ENCODE data around the gene COP1.

The COP1 gene

GRCh38 chr1:176174108-176174507 is 33.0 kb downstream of the COP1 start:
- peaks cover 21% of the 10 kb centered on the region for H3K4me1 Mint-ChIP-seq
- no peak for ATAC-seq
- no peak overlapping the region for H3K27ac Mint-ChIP-seq
- no peaks in the 10 kb centered on the region for H3K9me3 Mint-ChIP-seq
- no peak overlapping the region for H3K4me3 Mint-ChIP-seq
- no peaks in the 10 kb centered on the region for H3K27me3 Mint-ChIP-seq
- peaks cover 51% of the 10 kb centered on the region for H3K36me3 Mint-ChIP-seq

GRCh38 chr1:176172215-176172614 is 34.9 kb downstream of the COP1 start:
- Mint-ChIP-seq H3K27me3 (no peaks in the 10 kb centered on the region), H3K9me3 (no peaks in the 10 kb centered on the region)

GRCh38 chr1:176167210-176167609 is 39.9 kb downstream of the COP1 start:
- Mint-ChIP-seq H3K4me3 (no peak overlapping the region), H3K27ac (no peak overlapping the region), H3K27me3 (no peaks in the 10 kb centered on the region), H3K9me3 (no peaks in the 10 kb centered on the region), H3K4me1 (no peaks in the 10 kb centered on the region), H3K36me3 (peaks cover 59% of the 10 kb centered on the region)
- no peak for ATAC-seq

More at GRCh38 chr1:176172215-176172614, 34.9 kb downstream of the COP1 start:
- Mint-ChIP-seq H3K4me1 (peaks cover 7% of the 10 kb centered on the region), H3K4me3 (no peak overlapping the region), H3K27ac (no peak overlapping the region), H3K36me3 (peaks cover 51% of the 10 kb centered on the region)
- no peak for ATAC-seq

- Mint-ChIP-seq H3K36me3 (peaks cover 68% of the 10 kb centered on the region), H3K4me3 (no peak overlapping the region), H3K27ac (no peak overlapping the region), H3K27me3 (no peaks in the 10 kb centered on the region), H3K4me1 (no peaks in the 10 kb centered on the region), H3K9me3 (no peaks in the 10 kb centered on the region)
- no peak for ATAC-seq
Observed at GRCh38 chr1:176165573-176165972, 41.5 kb downstream of the COP1 start.

- no peak for ATAC-seq
- Mint-ChIP-seq H3K36me3 (peaks cover 73% of the 10 kb centered on the region), H3K9me3 (peaks cover under 1% of the 10 kb centered on the region), H3K4me1 (no peaks in the 10 kb centered on the region), H3K4me3 (no peak overlapping the region), H3K27me3 (no peaks in the 10 kb centered on the region), H3K27ac (no peak overlapping the region)
Observed at GRCh38 chr1:176164014-176164678, 42.9 kb downstream of the COP1 start.

- Mint-ChIP-seq H3K36me3 (peaks cover 87% of the 10 kb centered on the region), H3K4me3 (no peak overlapping the region), H3K4me1 (peaks cover 8% of the 10 kb centered on the region), H3K27me3 (no peaks in the 10 kb centered on the region), H3K27ac (no peak overlapping the region), H3K9me3 (peaks cover 12% of the 10 kb centered on the region)
- ATAC-seq = no peak
Observed at GRCh38 chr1:176159993-176160392, 47.1 kb downstream of the COP1 start.

- Mint-ChIP-seq H3K4me3 (no peak overlapping the region), H3K36me3 (peaks cover 94% of the 10 kb centered on the region), H3K9me3 (peaks cover 14% of the 10 kb centered on the region), H3K4me1 (peaks cover 8% of the 10 kb centered on the region), H3K27ac (no peak overlapping the region), H3K27me3 (no peaks in the 10 kb centered on the region)
- no peak for ATAC-seq
Observed at GRCh38 chr1:176157995-176158394, 49.1 kb downstream of the COP1 start.

- Mint-ChIP-seq H3K36me3 (peaks cover 78% of the 10 kb centered on the region), H3K27me3 (no peaks in the 10 kb centered on the region), H3K4me3 (no peak overlapping the region), H3K9me3 (peaks cover 5% of the 10 kb centered on the region), H3K4me1 (peaks cover 9% of the 10 kb centered on the region), H3K27ac (no peak overlapping the region)
- ATAC-seq = no peak
Observed at GRCh38 chr1:176149939-176150807, 56.9 kb downstream of the COP1 start.

GRCh38 chr1:176144526-176144925 is 62.6 kb downstream of the COP1 start:
- Mint-ChIP-seq H3K4me3 (no peak overlapping the region), H3K4me1 (peaks cover 24% of the 10 kb centered on the region), H3K36me3 (peaks cover 79% of the 10 kb centered on the region), H3K27ac (no peak overlapping the region), H3K27me3 (no peaks in the 10 kb centered on the region), H3K9me3 (peaks cover 6% of the 10 kb centered on the region)
- ATAC-seq = no peak

GRCh38 chr1:176142973-176143372 is 64.1 kb downstream of the COP1 start:
- Mint-ChIP-seq H3K27ac (no peak overlapping the region), H3K4me3 (no peak overlapping the region), H3K9me3 (peaks cover 6% of the 10 kb centered on the region), H3K27me3 (no peaks in the 10 kb centered on the region), H3K36me3 (peaks cover 74% of the 10 kb centered on the region), H3K4me1 (peaks cover 40% of the 10 kb centered on the region)
- no peak for ATAC-seq

- H3K4me1 Mint-ChIP-seq = peaks cover 46% of the 10 kb centered on the region
- H3K27ac Mint-ChIP-seq = no peak overlapping the region
- ATAC-seq = no peak
- H3K36me3 Mint-ChIP-seq = peaks cover 66% of the 10 kb centered on the region
- no peaks in the 10 kb centered on the region for H3K27me3 Mint-ChIP-seq
- peaks cover 6% of the 10 kb centered on the region for H3K9me3 Mint-ChIP-seq
- H3K4me3 Mint-ChIP-seq = no peak overlapping the region
Observed at GRCh38 chr1:176141449-176141848, 65.6 kb downstream of the COP1 start.

- Mint-ChIP-seq H3K4me3 (no peak overlapping the region), H3K36me3 (peaks cover 47% of the 10 kb centered on the region), H3K27ac (no peak overlapping the region), H3K4me1 (peaks cover 34% of the 10 kb centered on the region), H3K27me3 (no peaks in the 10 kb centered on the region), H3K9me3 (no peaks in the 10 kb centered on the region)
- ATAC-seq = no peak
Observed at GRCh38 chr1:176136891-176137290, 70.2 kb downstream of the COP1 start.

GRCh38 chr1:176134666-176135065 is 72.4 kb downstream of the COP1 start:
- no peaks in the 10 kb centered on the region for H3K9me3 Mint-ChIP-seq
- peaks cover 26% of the 10 kb centered on the region for H3K4me1 Mint-ChIP-seq
- ATAC-seq = no peak
- peaks cover 40% of the 10 kb centered on the region for H3K36me3 Mint-ChIP-seq
- H3K27ac Mint-ChIP-seq = no peak overlapping the region
- H3K27me3 Mint-ChIP-seq = no peaks in the 10 kb centered on the region
- no peak overlapping the region for H3K4me3 Mint-ChIP-seq

GRCh38 chr1:176122282-176122681 is 84.8 kb downstream of the COP1 start:
- Mint-ChIP-seq H3K9me3 (peaks cover 7% of the 10 kb centered on the region), H3K36me3 (peaks cover 68% of the 10 kb centered on the region), H3K4me1 (no peaks in the 10 kb centered on the region), H3K27ac (no peak overlapping the region), H3K4me3 (no peak overlapping the region), H3K27me3 (no peaks in the 10 kb centered on the region)
- ATAC-seq = no peak

- no peak for ATAC-seq
- peaks cover 4% of the 10 kb centered on the region for H3K9me3 Mint-ChIP-seq
- H3K36me3 Mint-ChIP-seq = peaks cover 66% of the 10 kb centered on the region
- H3K4me1 Mint-ChIP-seq = no peaks in the 10 kb centered on the region
- no peak overlapping the region for H3K4me3 Mint-ChIP-seq
- H3K27me3 Mint-ChIP-seq = no peaks in the 10 kb centered on the region
- no peak overlapping the region for H3K27ac Mint-ChIP-seq
Observed at GRCh38 chr1:176119549-176119948, 87.5 kb downstream of the COP1 start.

GRCh38 chr1:176118985-176119384 is 88.1 kb downstream of the COP1 start:
- H3K36me3 Mint-ChIP-seq = peaks cover 65% of the 10 kb centered on the region
- no peak for ATAC-seq
- H3K9me3 Mint-ChIP-seq = no peaks in the 10 kb centered on the region
- no peaks in the 10 kb centered on the region for H3K27me3 Mint-ChIP-seq
- H3K27ac Mint-ChIP-seq = no peak overlapping the region
- no peak overlapping the region for H3K4me3 Mint-ChIP-seq
- H3K4me1 Mint-ChIP-seq = no peaks in the 10 kb centered on the region
